Choroid plexus epithelial cell (primary cell): ENCODE measurements around the gene KCTD14.

Experiments
- DNase-seq: peaks from one replicate; pipeline ENCODE4 v3.0.0-alpha.2; 2010; ENCODE audit warnings: low read depth
- H3K4me3 ChIP-seq: 2 replicates; pipeline ENCODE4 v1.5.1; 2011; ENCODE audit warnings: low read depth, mild to moderate bottlenecking, control low read depth, low read length, moderate library complexity
- CTCF ChIP-seq: conservative IDR thresholded peaks from 2 replicates; pipeline ENCODE4 v1.5.1; 2011; ENCODE audit warnings: low read depth, mild to moderate bottlenecking, control low read depth, inconsistent platforms, low read length, moderate library complexity

Gene KCTD14

GRCh38 chr11:78039391-78039918 lies 16.4 kb upstream of the KCTD14 start:
- TF ChIP-seq CTCF: no peak
- no peak overlapping the region for H3K4me3 ChIP-seq

GRCh38 chr11:78038697-78039313 lies 15.7 kb upstream of the KCTD14 start:
- DNase-seq: no peak
- TF ChIP-seq CTCF: no peak
- no peak overlapping the region for H3K4me3 ChIP-seq

More at GRCh38 chr11:78039391-78039918, 16.4 kb upstream of the KCTD14 start:
- no peak for DNase-seq

GRCh38 chr11:78037825-78038620 lies 14.9 kb upstream of the KCTD14 start:
- H3K4me3 ChIP-seq: no peak overlapping the region
- TF ChIP-seq CTCF: no peak
- no peak for DNase-seq

- DNase-seq: no peak
- no peak overlapping the region for H3K4me3 ChIP-seq
- no peak for TF ChIP-seq CTCF
Measured at GRCh38 chr11:78037056-78037455, 14.0 kb upstream of the KCTD14 start.

- no peak for DNase-seq
- TF ChIP-seq CTCF: no peak
- no peak overlapping the region for H3K4me3 ChIP-seq
Measured at GRCh38 chr11:78036313-78036712, 13.2 kb upstream of the KCTD14 start.

GRCh38 chr11:78034623-78035022 lies 11.5 kb upstream of the KCTD14 start:
- TF ChIP-seq CTCF: no peak
- no peak overlapping the region for H3K4me3 ChIP-seq
- DNase-seq: no peak
